Measurements from ENCODE around the gene USB1. TPM values are rescaled to one million over a fixed set of nuclear protein-coding genes. Genes with fewer than 3 reads are reported as not detected.

USB1 gene
- total RNA-seq, 2 donors from 2014 or later: 22.6 to 74.1 TPM

DNA sequence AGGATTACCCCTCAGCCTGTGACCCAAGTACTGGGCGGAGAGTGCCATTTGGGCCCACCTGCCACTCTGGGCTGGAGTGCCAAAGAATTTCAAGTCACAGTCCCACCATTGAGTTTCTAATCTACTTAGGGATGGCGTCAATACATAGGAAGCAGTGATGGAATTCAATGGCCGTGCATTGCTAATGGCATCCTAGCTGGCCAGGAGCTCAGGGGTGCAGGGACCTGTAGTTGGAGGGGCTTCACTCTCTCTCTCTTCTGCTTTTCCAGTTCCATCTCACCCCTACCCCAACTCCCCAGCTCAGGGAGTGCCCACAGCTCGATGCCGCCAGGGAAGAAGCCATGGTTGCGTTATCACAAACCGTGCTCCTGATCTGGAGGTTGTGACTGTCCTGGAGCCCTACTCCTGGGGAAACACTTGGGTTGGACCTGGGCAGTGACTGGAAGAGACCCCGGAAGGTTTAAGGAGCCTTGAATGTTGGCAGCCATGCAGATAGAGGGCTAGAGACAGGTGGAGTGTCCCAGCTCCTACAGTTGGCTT, 26.8 kb downstream of the USB1 start:
- peaks cover 13% of the 10 kb centered on the region for H3K4me1 ChIP-seq (replicated peaks)
- H3K36me3 ChIP-seq: no peaks in the 10 kb centered on the region
- H3K9me3 ChIP-seq: no peaks in the 10 kb centered on the region
- no peak for DNase-seq (ENCODE audit: low spot score)
- no peak overlapping the region for H3K4me3 ChIP-seq
- intact Hi-C loops (cut with DNase I): loop anchor here (10.0 kb wide), 1 partner anchor 467 kb away; no protein-coding TSS in a partner anchor
- TF ChIP-seq POLR2AphosphoS5 (IDR thresholded peaks at IDR 0.05) (no peak), POLR2A (IDR thresholded peaks at IDR 0.05) (no peak)
- TF ChIP-seq, protein P1, sequence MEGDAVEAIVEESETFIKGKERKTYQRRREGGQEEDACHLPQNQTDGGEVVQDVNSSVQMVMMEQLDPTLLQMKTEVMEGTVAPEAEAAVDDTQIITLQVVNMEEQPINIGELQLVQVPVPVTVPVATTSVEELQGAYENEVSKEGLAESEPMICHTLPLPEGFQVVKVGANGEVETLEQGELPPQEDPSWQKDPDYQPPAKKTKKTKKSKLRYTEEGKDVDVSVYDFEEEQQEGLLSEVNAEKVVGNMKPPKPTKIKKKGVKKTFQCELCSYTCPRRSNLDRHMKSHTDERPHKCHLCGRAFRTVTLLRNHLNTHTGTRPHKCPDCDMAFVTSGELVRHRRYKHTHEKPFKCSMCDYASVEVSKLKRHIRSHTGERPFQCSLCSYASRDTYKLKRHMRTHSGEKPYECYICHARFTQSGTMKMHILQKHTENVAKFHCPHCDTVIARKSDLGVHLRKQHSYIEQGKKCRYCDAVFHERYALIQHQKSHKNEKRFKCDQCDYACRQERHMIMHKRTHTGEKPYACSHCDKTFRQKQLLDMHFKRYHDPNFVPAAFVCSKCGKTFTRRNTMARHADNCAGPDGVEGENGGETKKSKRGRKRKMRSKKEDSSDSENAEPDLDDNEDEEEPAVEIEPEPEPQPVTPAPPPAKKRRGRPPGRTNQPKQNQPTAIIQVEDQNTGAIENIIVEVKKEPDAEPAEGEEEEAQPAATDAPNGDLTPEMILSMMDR (IDR thresholded peaks at IDR 0.05): no peak
- no peak overlapping the region for H3K27ac ChIP-seq
- WGBS: 88% methylated on average over 8 of the region's 8 CpGs
- no peaks in the 10 kb centered on the region for H3K27me3 ChIP-seq (replicated peaks; ENCODE audit: insufficient read depth)

- H3K36me3 ChIP-seq: no peaks in the 10 kb centered on the region
- no peaks in the 10 kb centered on the region for H3K27me3 ChIP-seq (replicated peaks; ENCODE audit: insufficient read depth)
- TF ChIP-seq POLR2AphosphoS5 (IDR thresholded peaks at IDR 0.05) (no peak), POLR2A (IDR thresholded peaks at IDR 0.05) (no peak)
- TF ChIP-seq, protein P1 (IDR thresholded peaks at IDR 0.05): no peak
- H3K27ac ChIP-seq: no peak overlapping the region
- DNase-seq (ENCODE audit: low spot score): no peak
- H3K4me3 ChIP-seq: no peak overlapping the region
- intact Hi-C loops (cut with DNase I): loop anchor here (10.0 kb wide), 1 partner anchor 466 kb away; no protein-coding TSS in a partner anchor
- WGBS: 70% methylated on average over 6 of the region's 6 CpGs
- no peaks in the 10 kb centered on the region for H3K9me3 ChIP-seq
- H3K4me1 ChIP-seq (replicated peaks): peaks cover 7% of the 10 kb centered on the region
Observed at GRCh38 chr16:58028541-58029070, 27.4 kb downstream of the USB1 start.

- Histone ChIP-seq H3K4me3 (no peak overlapping the region), H3K9me3 (no peaks in the 10 kb centered on the region), H3K4me1 (replicated peaks) (peaks cover 7% of the 10 kb centered on the region), H3K27ac (no peak overlapping the region), H3K27me3 (replicated peaks; ENCODE audit: insufficient read depth) (no peaks in the 10 kb centered on the region), H3K36me3 (no peaks in the 10 kb centered on the region)
- WGBS: 97% methylated on average over 2 of the region's 2 CpGs
- no peak for TF ChIP-seq POLR2AphosphoS5 (IDR thresholded peaks at IDR 0.05)
- no peak for DNase-seq (ENCODE audit: low spot score)
- intact Hi-C loops (cut with DNase I): loop anchor here (10.0 kb wide), 1 partner anchor 465 kb away; no protein-coding TSS in a partner anchor
Observed at GRCh38 chr16:58029410-58029809, 28.2 kb downstream of the USB1 start.

DNA sequence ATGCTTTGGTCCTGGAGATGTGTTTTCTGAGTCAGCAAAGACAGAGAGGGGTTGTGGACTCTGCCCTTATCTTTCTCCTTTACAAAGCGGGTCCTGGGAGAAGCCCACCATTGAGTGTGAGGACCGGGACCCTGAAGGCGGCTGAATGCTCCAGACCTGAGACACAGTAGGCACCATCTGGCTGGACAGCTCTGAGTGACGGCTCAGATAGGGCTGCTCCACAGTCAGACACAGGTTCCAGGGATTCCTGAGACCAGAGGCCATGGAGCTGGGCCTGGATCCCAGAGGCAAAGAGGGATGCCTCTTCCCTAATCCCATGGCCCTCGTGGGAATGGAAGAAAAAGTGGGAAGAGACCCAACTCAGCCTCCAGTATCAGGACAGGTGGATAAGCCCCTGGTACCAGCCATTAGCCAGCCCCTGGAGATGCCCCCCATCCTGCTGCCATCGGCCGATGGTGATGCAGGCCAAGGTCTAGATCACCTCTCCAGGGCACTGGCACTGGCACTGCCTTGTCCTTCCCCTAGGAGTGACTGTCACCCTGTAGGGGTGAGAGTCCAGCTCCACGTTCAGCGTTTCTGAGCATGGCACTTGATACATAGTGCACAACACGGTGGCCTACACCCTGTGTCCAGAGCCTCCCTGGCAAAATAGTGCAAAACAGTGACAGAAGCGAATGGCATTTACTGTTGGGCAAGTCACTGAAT, 29.1 kb downstream of the USB1 start:
- TF ChIP-seq POLR2A (IDR thresholded peaks at IDR 0.05): no peak
- TF ChIP-seq, protein P1 (IDR thresholded peaks at IDR 0.05): no peak
- no peak for TF ChIP-seq POLR2AphosphoS5 (IDR thresholded peaks at IDR 0.05)
- intact Hi-C loops (cut with DNase I): no loop called here
- Histone ChIP-seq H3K4me3 (no peak overlapping the region), H3K4me1 (replicated peaks) (peaks cover 7% of the 10 kb centered on the region), H3K27me3 (replicated peaks; ENCODE audit: insufficient read depth) (no peaks in the 10 kb centered on the region), H3K27ac (no peak overlapping the region), H3K36me3 (no peaks in the 10 kb centered on the region), H3K9me3 (no peaks in the 10 kb centered on the region)
- 89% methylated on average over 11 of the region's 11 CpGs for whole genome bisulfite sequencing
- DNase-seq (ENCODE audit: low spot score): no peak

DNA sequence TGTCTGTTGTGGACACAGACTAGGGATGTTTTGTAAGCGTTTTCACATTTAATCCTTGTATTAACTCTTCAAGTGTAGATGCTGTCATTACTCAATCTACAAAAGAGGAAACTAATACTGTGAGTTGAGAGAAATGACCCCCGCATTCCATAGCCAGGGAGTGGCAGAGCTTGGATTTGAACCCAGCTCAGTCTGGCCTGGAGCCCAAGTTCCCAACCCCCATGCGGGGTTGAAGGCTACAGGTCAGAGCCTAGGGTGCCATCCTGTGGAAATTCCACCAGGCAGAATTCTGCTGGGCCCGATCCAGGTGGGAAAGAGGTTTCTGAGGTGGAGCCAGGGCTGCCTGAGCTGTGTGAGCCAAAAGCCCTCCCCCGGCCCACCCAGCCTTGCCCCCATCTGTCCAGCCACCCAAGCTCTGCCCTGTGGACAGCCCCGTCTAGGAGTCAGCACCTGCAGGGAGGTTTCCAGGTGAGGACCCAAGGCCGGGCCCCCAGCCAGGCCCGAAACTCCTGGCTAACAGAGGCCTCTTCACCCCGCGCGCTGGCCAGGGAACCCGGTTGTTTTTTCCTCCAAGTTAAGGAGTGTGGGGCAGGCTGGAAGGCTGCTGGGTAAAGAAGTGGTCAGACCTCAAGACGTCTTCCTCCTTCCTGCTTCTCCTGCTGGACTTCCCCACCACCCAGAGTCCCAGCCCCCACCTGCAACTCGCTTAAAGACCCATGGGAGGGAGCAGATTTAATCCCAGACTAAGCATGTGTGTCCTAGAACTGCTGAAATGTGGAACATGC, 30.0 kb downstream of the USB1 start:
- intact Hi-C loops (cut with DNase I): no loop called here
- Histone ChIP-seq H3K36me3 (no peaks in the 10 kb centered on the region), H3K9me3 (no peaks in the 10 kb centered on the region), H3K27ac (no peak overlapping the region), H3K27me3 (replicated peaks; ENCODE audit: insufficient read depth) (no peaks in the 10 kb centered on the region), H3K4me1 (replicated peaks) (peaks cover 7% of the 10 kb centered on the region), H3K4me3 (no peak overlapping the region)
- no peak for TF ChIP-seq POLR2AphosphoS5 (IDR thresholded peaks at IDR 0.05)
- no peak for DNase-seq (ENCODE audit: low spot score)
- WGBS: 74% methylated on average over 13 of the region's 14 CpGs

Measured in prostate gland (tissue), 2 donors.